Measurements from ENCODE around the gene RAPGEF3. TPM values are rescaled to one million over a fixed set of nuclear protein-coding genes. Genes with fewer than 3 reads are reported as not detected.
A peak's percentile ranks its signal among the peaks of the same experiment; 100 is the strongest.

RAPGEF3 gene
- polyA plus RNA-seq, 3 donors, result 0.08 to 2.5 (median 0.60) TPM

GRCh38 chr12:47715393-47715876 lies 43.2 kb downstream of the RAPGEF3 start:
- 48% methylated on average over 7 of the region's 10 CpGs for WGBS (ENCODE audit: insufficient coverage)
- DNase-seq, result peak; percentile 75 to 91 (median 84)
- peaks cover 10% of the 10 kb centered on the region for H4K20me1 ChIP-seq (ENCODE audit: insufficient read depth, low read length)
- peak overlapping the region in 1 of 3 experiments; percentile 12 for H3K4me3 ChIP-seq (replicated peaks in 1 of 3; ENCODE audit: low read depth in 2 of 3, low read length in 3 of 3)
- H2AFZ ChIP-seq (ENCODE audit: insufficient read depth, low read depth, low read length, poor library complexity, severe bottlenecking), result no peak overlapping the region
- peaks cover 38 to 41% of the 10 kb centered on the region in 2 donors for H3K4me1 ChIP-seq (ENCODE audit: control insufficient read depth in 1 of 2, insufficient read depth in 2 of 2, low read length in 2 of 2)
- peak overlapping the region in 1 of 2 donors; percentile 39 for H3K4me3 Mint-ChIP-seq
- no peak overlapping the region for H3K9ac ChIP-seq (ENCODE audit: insufficient read depth, low read length, poor library complexity, severe bottlenecking)
- H3K27ac Mint-ChIP-seq, result peak overlapping the region; percentile 21 to 88 (median 81)
- peak; percentile 80 for TF ChIP-seq CTCF (IDR thresholded peaks at IDR 0.05)
- peaks cover 0 to 4% (median 0%) of the 10 kb centered on the region in 7 donors for H3K9me3 Mint-ChIP-seq
- H3K4me1 Mint-ChIP-seq, result peaks cover 50% of the 10 kb centered on the region
- H3K4me2 ChIP-seq (replicated peaks; ENCODE audit: extremely low read depth, low read length, poor library complexity, severe bottlenecking), result no peak overlapping the region
- H3K27me3 Mint-ChIP-seq (ENCODE audit: low read depth in 3 of 3), result peaks cover 2 to 7% (median 4%) of the 10 kb centered on the region in 3 donors
- H3K36me3 ChIP-seq (replicated peaks in 1 of 2; ENCODE audit: control insufficient read depth in 1 of 2, insufficient read depth in 2 of 2, low read length in 2 of 2), result peaks cover 0 to 11% of the 10 kb centered on the region in 2 donors
- peaks cover 9% of the 10 kb centered on the region for H3K79me2 ChIP-seq (ENCODE audit: insufficient read depth, low read length)
- H3K36me3 Mint-ChIP-seq, result peaks cover 11 to 23% of the 10 kb centered on the region in 2 donors
- no peaks in the 10 kb centered on the region for H3K27me3 ChIP-seq (ENCODE audit: control insufficient read depth in 2 of 2, insufficient read depth in 2 of 2, low read length in 2 of 2)
- H3K27ac ChIP-seq (ENCODE audit: low read depth in 1 of 2, low read length in 2 of 2), result no peak overlapping the region
- intact Hi-C loops (cut with micrococcal nuclease), result loop anchor here (2.0 to 10.0 kb wide), 5 partner anchors 63 to 239 kb away; no protein-coding TSS in a partner anchor
- no peaks in the 10 kb centered on the region for H3K9me3 ChIP-seq (replicated peaks in 1 of 2; ENCODE audit: control insufficient read depth in 1 of 2, insufficient read depth in 1 of 2, low read length in 2 of 2)

GRCh38 chr12:47714826-47715386 lies 43.8 kb downstream of the RAPGEF3 start:
- Mint-ChIP-seq H3K27me3 (ENCODE audit: low read depth in 3 of 3) (peaks cover 2 to 7% (median 2%) of the 10 kb centered on the region in 3 donors), H3K36me3 (peaks cover 9 to 19% of the 10 kb centered on the region in 2 donors), H3K4me1 (peaks cover 55% of the 10 kb centered on the region), H3K4me3 (peak overlapping the region in 1 of 2 donors; percentile 39), H3K9me3 (peaks cover 0 to 4% (median 0%) of the 10 kb centered on the region in 7 donors), H3K27ac (peak overlapping the region; percentile 43 to 88 (median 81))
- H3K79me2 ChIP-seq (ENCODE audit: insufficient read depth, low read length), result peaks cover 9% of the 10 kb centered on the region
- no peak for TF ChIP-seq CTCF (IDR thresholded peaks at IDR 0.05)
- H4K20me1 ChIP-seq (ENCODE audit: insufficient read depth, low read length), result peaks cover 10% of the 10 kb centered on the region
- intact Hi-C loops (cut with micrococcal nuclease), result loop anchor here (2.0 to 10.0 kb wide), 5 partner anchors 64 to 240 kb away; no protein-coding TSS in a partner anchor
- no peak overlapping the region for H3K9ac ChIP-seq (ENCODE audit: insufficient read depth, low read length, poor library complexity, severe bottlenecking)
- H3K4me2 ChIP-seq (replicated peaks; ENCODE audit: extremely low read depth, low read length, poor library complexity, severe bottlenecking), result no peak overlapping the region
- H3K36me3 ChIP-seq (replicated peaks in 1 of 2; ENCODE audit: control insufficient read depth in 1 of 2, insufficient read depth in 2 of 2, low read length in 2 of 2), result peaks cover 0 to 8% of the 10 kb centered on the region in 2 donors
- peak overlapping the region in 1 of 3 experiments; percentile 12 for H3K4me3 ChIP-seq (replicated peaks in 1 of 3; ENCODE audit: low read depth in 2 of 3, low read length in 3 of 3)
- peak overlapping the region; percentile 4 to 68 for H3K27ac ChIP-seq (ENCODE audit: low read depth in 1 of 2, low read length in 2 of 2)
- no peak overlapping the region for H2AFZ ChIP-seq (ENCODE audit: insufficient read depth, low read depth, low read length, poor library complexity, severe bottlenecking)
- H3K9me3 ChIP-seq (replicated peaks in 1 of 2; ENCODE audit: control insufficient read depth in 1 of 2, insufficient read depth in 1 of 2, low read length in 2 of 2), result no peaks in the 10 kb centered on the region
- peaks cover 43 to 47% of the 10 kb centered on the region in 2 donors for H3K4me1 ChIP-seq (ENCODE audit: control insufficient read depth in 1 of 2, insufficient read depth in 2 of 2, low read length in 2 of 2)
- DNase-seq, result peak; percentile 46 to 83 (median 54)
- no peaks in the 10 kb centered on the region for H3K27me3 ChIP-seq (ENCODE audit: control insufficient read depth in 2 of 2, insufficient read depth in 2 of 2, low read length in 2 of 2)
- WGBS (ENCODE audit: insufficient coverage), result 47% methylated on average over 4 of the region's 5 CpGs
